Hematopoietic multipotent progenitor cell treated with erythropoietin and hydrocortisone succinate and interleukin-3 and kit ligand, for 15 days (in vitro differentiated cells): ENCODE data around the gene GPATCH2L.

Source experiments
- DNase-seq: peaks from one replicate; pipeline ENCODE4 v3.0.0-alpha.2; 2015; ENCODE audit warnings: low spot score

The GPATCH2L gene

GRCh38 chr14:76201162-76201561 lies 49.4 kb downstream of the GPATCH2L start:
- DNase-seq, result no peak

DNA sequence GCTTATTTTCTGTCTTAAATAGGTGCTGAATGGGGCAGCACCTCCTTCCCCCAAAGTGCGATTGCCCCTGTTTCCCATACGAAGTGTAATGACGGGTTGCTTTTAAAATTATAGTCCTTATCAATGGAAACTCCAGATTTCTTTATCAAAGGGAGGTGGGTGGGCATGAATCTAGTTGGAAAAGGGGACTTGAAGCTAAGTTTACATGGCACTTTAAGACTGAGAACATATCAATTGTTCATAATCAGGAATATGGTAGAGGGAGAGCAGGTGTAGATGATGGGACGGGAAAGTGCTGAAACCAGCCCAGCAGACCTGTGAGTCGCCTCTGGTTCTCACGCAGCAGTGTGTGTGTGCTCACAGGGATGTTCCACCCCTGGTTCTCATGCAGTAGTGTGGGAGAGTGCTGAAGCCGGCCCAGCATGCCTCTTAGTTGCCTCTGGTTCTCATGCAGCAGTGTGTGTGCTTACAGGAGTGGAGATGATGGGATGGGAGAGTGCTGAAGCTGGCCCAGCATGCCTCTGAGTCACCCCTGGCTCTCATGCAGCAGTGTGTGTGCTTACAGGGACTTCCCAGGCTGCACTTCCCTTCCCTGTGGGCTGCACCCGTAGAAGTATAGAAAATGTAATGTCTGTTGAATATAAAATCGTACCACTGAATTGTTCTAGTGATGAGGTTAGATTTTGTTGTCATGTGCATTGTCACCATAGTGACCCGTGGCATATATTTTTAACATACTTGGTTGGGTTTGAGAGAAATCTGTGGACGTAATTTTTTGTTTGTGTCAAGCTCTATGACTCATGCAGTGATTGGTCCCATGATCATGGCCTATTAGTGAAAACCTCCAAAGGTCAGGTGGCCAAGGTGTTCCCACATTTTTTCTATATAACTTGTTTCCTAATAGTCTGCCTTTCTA lies 51.6 kb downstream of the GPATCH2L start:
- no peak for DNase-seq

- no peak for DNase-seq
Observed at GRCh38 chr14:76204461-76205230, 52.9 kb downstream of the GPATCH2L start.

GRCh38 chr14:76205708-76206107 lies 54.0 kb downstream of the GPATCH2L start:
- no peak for DNase-seq

- no peak for DNase-seq
Observed at GRCh38 chr14:76208340-76208739, 56.6 kb downstream of the GPATCH2L start.

- no peak for DNase-seq
Observed at GRCh38 chr14:76212242-76212641, 60.5 kb downstream of the GPATCH2L start.

DNA sequence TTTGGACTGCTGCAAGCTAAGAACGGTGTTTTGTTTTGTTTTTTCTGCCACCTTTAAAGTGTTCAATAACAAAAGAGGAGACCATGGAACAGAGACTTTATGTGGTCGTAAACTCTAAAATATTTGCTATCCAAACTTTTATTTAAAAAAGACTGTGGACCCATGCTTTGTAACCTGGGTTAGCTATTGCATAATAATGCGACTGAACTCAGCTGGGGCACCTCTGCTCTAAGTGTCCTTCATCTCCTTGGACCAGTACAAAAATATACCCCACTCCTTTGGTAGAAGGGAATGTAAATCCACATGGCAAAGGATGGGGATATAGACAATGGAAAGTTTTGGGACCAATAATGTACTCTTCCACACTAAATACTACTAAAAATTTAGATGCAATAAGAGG lies 65.5 kb downstream of the GPATCH2L start:
- no peak for DNase-seq

DNA sequence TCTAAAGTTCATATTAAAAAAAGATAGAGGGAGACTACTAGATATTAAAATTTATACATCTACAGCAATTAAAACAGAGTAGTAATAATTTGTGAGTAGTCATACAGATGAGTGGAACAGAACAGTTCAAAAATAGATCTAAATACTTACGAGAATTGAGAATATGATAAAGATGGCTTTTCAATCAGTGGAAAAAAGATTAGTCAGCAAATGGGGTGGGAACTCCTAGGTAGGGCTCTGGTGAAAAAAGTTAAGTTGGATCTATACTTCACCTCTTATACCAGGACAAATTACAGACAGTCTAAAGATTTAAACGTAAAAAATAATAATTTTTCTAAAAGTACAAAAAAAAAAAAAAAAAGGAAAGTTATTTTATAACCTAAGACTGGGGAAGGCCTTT lies 66.9 kb downstream of the GPATCH2L start:
- DNase-seq, result no peak

DNA sequence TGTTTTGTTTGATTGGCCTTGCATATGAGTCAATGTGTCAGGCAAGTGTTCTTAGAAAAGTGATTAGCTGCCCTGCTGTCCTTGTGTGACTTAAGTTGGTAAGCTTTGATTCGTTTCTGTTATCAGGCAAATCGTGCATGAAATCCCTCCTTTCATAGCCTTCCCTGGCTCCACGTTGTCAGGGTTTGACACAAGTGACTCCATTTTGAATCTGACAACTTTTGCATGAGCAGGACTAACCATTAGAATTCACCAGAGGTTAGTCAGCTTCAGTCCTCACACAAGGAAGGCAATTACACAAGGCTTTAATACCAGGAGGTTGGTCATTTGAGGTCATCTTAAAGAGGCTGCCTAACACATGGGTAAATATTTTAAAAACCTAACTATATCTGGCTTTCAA lies 68.2 kb downstream of the GPATCH2L start:
- no peak for DNase-seq

GRCh38 chr14:76227450-76228050 lies 75.8 kb downstream of the GPATCH2L start:
- no peak for DNase-seq

- no peak for DNase-seq
Observed at GRCh38 chr14:76228138-76228537, 76.4 kb downstream of the GPATCH2L start.

- no peak for DNase-seq
Observed at GRCh38 chr14:76232800-76233199, 81.1 kb downstream of the GPATCH2L start.

- DNase-seq, result no peak
Observed at GRCh38 chr14:76235628-76236027, 83.9 kb downstream of the GPATCH2L start.

GRCh38 chr14:76236172-76237130 lies 84.7 kb downstream of the GPATCH2L start:
- no peak for DNase-seq

- DNase-seq, result no peak
Observed at GRCh38 chr14:76237349-76237990, 85.7 kb downstream of the GPATCH2L start.

- DNase-seq, result no peak
Observed at GRCh38 chr14:76245097-76245496, 93.4 kb downstream of the GPATCH2L start.

- DNase-seq, result no peak
Observed at GRCh38 chr14:76250302-76250701, 98.6 kb downstream of the GPATCH2L start.

- no peak for DNase-seq
Observed at GRCh38 chr14:76252471-76252870, 100.7 kb downstream of the GPATCH2L start.

- no peak for DNase-seq
Observed at GRCh38 chr14:76253111-76253510, 101.4 kb downstream of the GPATCH2L start.

DNA sequence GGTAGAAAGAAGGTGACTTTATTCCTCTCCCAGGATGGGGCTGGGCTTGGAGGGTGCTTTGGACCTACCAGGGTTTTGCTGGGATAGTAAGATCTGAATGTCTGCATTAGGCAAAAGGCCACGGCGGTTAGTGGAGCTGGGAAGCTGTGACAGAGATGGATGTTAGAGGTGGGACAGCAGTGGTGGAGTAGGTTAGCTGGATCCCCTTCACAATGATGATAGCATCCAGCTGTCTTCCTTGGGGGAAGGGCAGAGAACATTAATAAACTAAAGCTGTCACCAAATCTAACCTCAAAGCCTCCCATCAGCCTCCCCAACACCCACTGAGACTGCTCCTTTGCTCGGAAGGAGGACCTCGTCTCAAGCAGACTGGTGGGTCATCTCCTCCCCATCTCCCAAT lies 104.8 kb downstream of the GPATCH2L start:
- DNase-seq, result no peak
